K562 (cell line): Measurements from ENCODE around the gene IL20RB. TPM values are rescaled to one million over a fixed set of nuclear protein-coding genes. Genes with fewer than 3 reads are reported as not detected.

Experiments used
- ATF1 ChIP-seq, 2 experiments: fragments of 450-650 bp in 1 of 2; IDR thresholded peaks; 2 replicates each; pipeline ENCODE4 v1.6.1; 2016; ENCODE audit warnings: missing compliant biosample characterization in 1 of 2, missing genetic modification characterization in 1 of 2
- DDX20 ChIP-seq: fragments of 450-650 bp; IDR thresholded peaks from 2 replicates; pipeline ENCODE4 v1.6.1; 2016; ENCODE audit warnings: missing genetic modification characterization, low read depth, mild to moderate bottlenecking, missing compliant biosample characterization, moderate library complexity
- ETV5 ChIP-seq: sonication (generic); formaldehyde crosslinking; IDR thresholded peaks from 2 replicates; pipeline ENCODE4 v1.4.0; 2020; ENCODE audit warnings: low read depth, mild to moderate bottlenecking, missing genetic modification reagents
- HNRNPL ChIP-seq: fragments of 200-400 bp; formaldehyde crosslinking; IDR thresholded peaks from 2 replicates; pipeline ENCODE4 v1.6.1; 2017; ENCODE audit warnings: low read depth, mild to moderate bottlenecking, low read length
- KAT2B ChIP-seq: IDR thresholded peaks from one replicate; pipeline ENCODE4 v1.6.1; 2012; ENCODE audit warnings: low read depth, mild to moderate bottlenecking, control low read depth, inconsistent platforms, low read length, moderate library complexity
- KLF6 ChIP-seq: fragments of 250-450 bp; sonication (Bioruptor Pico); IDR thresholded peaks from 2 replicates; pipeline ENCODE4 v1.4.0; 2020; ENCODE audit warnings: mild to moderate bottlenecking, moderate library complexity, borderline replicate concordance
- LCOR ChIP-seq: sonication (generic); formaldehyde crosslinking; IDR thresholded peaks from 2 replicates; pipeline ENCODE4 v1.8.0; 2022; ENCODE audit warnings: mild to moderate bottlenecking, missing genetic modification reagents
- NCOA1 ChIP-seq: fragments of 450-650 bp; IDR thresholded peaks from 2 replicates; pipeline ENCODE4 v1.6.1; 2016; ENCODE audit warnings: low read depth
- SMARCA4 ChIP-seq: fragments of 450-650 bp; IDR thresholded peaks from 2 replicates; pipeline ENCODE4 v1.6.1; 2016
- ZFX ChIP-seq: sonication (generic); formaldehyde crosslinking; IDR thresholded peaks from 2 replicates; pipeline ENCODE4 v1.8.0; 2022; ENCODE audit warnings: mild to moderate bottlenecking, missing genetic modification reagents, moderate library complexity
- ZNF507 ChIP-seq: conservative IDR thresholded peaks from 2 replicates; pipeline ENCODE4 v1.6.1; 2017; ENCODE audit warnings: missing genetic modification characterization, missing compliant biosample characterization
- polyA plus RNA-seq, 8 experiments: library from polyadenylated mRNA; depleted of rRNA in 4 of 8; stranded (reverse) in 5 of 8; unstranded in 3 of 8; fragments of >200 nt; fragmentation: Nextera tagmentation in 2 of 8; fragmentation: Illumina TruSeq in 1 of 8; extraction: Ambion mirVana in 2 of 8; extraction: Trizol in 1 of 8; gene quantifications; 2 replicates each; pipeline versions ENCODE4 v1.2.1 to v1.2.3, GENCODE V29; 2011 to 2014; ENCODE audit warnings: inconsistent platforms in 1 of 8, missing spikeins in 1 of 8
- total RNA-seq, 7 experiments: library from RNA; depleted of rRNA in 6 of 7; stranded (reverse); fragments of >200 nt in 6 of 7; fragmentation: Illumina TruSeq in 2 of 7; extraction: Trizol in 2 of 7; gene quantifications; 2 replicates each; pipeline versions ENCODE4 v1.2.1 to v1.2.3, GENCODE V29; 2011 to 2021; ENCODE audit warnings: low replicate concordance in 1 of 7
- TF ChIP-seq, protein P1 (sequence below), 2 experiments: fragments of 250-450 bp in 1 of 2; fragments of 450-650 bp in 1 of 2; sonication (Bioruptor Pico) in 1 of 2; IDR thresholded peaks; 2 replicates each; pipeline versions ENCODE4 v1.6.1 to v1.8.0; 2016 to 2021; ENCODE audit warnings: mild to moderate bottlenecking in 2 of 2, moderate library complexity in 2 of 2, missing compliant biosample characterization in 1 of 2, missing genetic modification characterization in 1 of 2
- TF ChIP-seq, protein P2 (sequence below), 2 experiments: IDR thresholded peaks in 1 of 2; conservative IDR thresholded peaks in 1 of 2; 2 replicates each; pipeline ENCODE4 v1.6.1; 2016; ENCODE audit warnings: low read depth in 2 of 2, mild to moderate bottlenecking in 1 of 2, missing compliant biosample characterization in 1 of 2, missing genetic modification characterization in 1 of 2, moderate library complexity in 1 of 2
- TF ChIP-seq, protein P3 (sequence below): fragments of 450-650 bp; IDR thresholded peaks from 2 replicates; pipeline ENCODE4 v1.6.1; 2016; ENCODE audit warnings: mild to moderate bottlenecking
- TF ChIP-seq, protein P4 (sequence below): fragments of 450-650 bp; IDR thresholded peaks from 2 replicates; pipeline ENCODE4 v1.6.1; 2018; ENCODE audit not compliant: partially characterized antibody
- TF ChIP-seq, protein P5 (sequence below): sonication (generic); formaldehyde crosslinking; IDR thresholded peaks from 2 replicates; pipeline ENCODE4 v1.8.1; 2023; ENCODE audit warnings: mild to moderate bottlenecking, missing genetic modification reagents

Gene IL20RB
- total and polyA plus RNA-seq, 9 of the 15 experiments (the other 6 are each of a cell fraction or from before 2014, with no cell fraction given), result 0.77 to 9.9 (median 6.1) TPM

DNA sequence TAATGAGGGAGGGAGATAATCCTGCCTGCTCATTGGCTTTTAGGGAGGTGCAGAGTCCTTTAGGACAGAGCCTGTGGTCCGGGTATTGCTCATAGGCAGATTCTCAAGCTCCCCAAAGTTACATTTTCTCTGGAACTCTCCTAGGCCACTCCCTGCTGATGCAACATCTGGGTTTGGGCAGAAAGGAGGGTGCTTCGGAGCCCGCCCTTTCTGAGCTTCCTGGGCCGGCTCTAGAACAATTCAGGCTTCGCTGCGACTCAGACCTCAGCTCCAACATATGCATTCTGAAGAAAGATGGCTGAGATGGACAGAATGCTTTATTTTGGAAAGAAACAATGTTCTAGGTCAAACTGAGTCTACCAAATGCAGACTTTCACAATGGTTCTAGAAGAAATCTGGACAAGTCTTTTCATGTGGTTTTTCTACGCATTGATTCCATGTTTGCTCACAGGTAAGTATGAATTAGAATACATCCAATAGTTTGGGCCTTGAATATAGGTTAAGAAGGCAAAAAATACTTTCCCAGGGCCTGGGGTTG is at the start of gene IL20RB (continued):
- TF ChIP-seq LCOR (peak; percentile 50; the same call in 1 of the 2 replicates), ETV5 (CRISPR knock-in tag) (no peak), SMARCA4 (peak; percentile 17; the same call in 1 of the 2 replicates), NCOA1 (no peak), KLF6 (peak; percentile 34; the same call in 1 of the 2 replicates), ZFX (CRISPR knock-in tag) (no peak), KAT2B (no peak), HNRNPL (no peak), ATF1 (CRISPR knock-in tag; IDR thresholded peaks at IDR 0.05) (no peak), ATF1 (tag; IDR thresholded peaks at IDR 0.05) (no peak), ZNF507 (no peak), DDX20 (tag) (no peak)
- TF ChIP-seq, protein P1, sequence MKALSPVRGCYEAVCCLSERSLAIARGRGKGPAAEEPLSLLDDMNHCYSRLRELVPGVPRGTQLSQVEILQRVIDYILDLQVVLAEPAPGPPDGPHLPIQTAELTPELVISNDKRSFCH (CRISPR knock-in tag; IDR thresholded peaks at IDR 0.05), result no peak
- TF ChIP-seq, protein P1 (tag; IDR thresholded peaks at IDR 0.05), result no peak
- TF ChIP-seq, protein P2, sequence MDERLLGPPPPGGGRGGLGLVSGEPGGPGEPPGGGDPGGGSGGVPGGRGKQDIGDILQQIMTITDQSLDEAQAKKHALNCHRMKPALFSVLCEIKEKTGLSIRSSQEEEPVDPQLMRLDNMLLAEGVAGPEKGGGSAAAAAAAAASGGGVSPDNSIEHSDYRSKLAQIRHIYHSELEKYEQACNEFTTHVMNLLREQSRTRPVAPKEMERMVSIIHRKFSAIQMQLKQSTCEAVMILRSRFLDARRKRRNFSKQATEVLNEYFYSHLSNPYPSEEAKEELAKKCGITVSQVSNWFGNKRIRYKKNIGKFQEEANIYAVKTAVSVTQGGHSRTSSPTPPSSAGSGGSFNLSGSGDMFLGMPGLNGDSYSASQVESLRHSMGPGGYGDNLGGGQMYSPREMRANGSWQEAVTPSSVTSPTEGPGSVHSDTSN (CRISPR knock-in tag; IDR thresholded peaks at IDR 0.05; ENCODE audit: low read depth), result no peak
- TF ChIP-seq, protein P2 (tag; conservative IDR thresholded peaks at IDR 0.05; ENCODE audit: low read depth), result no peak
- TF ChIP-seq, protein P3, sequence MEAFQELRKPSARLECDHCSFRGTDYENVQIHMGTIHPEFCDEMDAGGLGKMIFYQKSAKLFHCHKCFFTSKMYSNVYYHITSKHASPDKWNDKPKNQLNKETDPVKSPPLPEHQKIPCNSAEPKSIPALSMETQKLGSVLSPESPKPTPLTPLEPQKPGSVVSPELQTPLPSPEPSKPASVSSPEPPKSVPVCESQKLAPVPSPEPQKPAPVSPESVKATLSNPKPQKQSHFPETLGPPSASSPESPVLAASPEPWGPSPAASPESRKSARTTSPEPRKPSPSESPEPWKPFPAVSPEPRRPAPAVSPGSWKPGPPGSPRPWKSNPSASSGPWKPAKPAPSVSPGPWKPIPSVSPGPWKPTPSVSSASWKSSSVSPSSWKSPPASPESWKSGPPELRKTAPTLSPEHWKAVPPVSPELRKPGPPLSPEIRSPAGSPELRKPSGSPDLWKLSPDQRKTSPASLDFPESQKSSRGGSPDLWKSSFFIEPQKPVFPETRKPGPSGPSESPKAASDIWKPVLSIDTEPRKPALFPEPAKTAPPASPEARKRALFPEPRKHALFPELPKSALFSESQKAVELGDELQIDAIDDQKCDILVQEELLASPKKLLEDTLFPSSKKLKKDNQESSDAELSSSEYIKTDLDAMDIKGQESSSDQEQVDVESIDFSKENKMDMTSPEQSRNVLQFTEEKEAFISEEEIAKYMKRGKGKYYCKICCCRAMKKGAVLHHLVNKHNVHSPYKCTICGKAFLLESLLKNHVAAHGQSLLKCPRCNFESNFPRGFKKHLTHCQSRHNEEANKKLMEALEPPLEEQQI, result no peak
- TF ChIP-seq, protein P4, sequence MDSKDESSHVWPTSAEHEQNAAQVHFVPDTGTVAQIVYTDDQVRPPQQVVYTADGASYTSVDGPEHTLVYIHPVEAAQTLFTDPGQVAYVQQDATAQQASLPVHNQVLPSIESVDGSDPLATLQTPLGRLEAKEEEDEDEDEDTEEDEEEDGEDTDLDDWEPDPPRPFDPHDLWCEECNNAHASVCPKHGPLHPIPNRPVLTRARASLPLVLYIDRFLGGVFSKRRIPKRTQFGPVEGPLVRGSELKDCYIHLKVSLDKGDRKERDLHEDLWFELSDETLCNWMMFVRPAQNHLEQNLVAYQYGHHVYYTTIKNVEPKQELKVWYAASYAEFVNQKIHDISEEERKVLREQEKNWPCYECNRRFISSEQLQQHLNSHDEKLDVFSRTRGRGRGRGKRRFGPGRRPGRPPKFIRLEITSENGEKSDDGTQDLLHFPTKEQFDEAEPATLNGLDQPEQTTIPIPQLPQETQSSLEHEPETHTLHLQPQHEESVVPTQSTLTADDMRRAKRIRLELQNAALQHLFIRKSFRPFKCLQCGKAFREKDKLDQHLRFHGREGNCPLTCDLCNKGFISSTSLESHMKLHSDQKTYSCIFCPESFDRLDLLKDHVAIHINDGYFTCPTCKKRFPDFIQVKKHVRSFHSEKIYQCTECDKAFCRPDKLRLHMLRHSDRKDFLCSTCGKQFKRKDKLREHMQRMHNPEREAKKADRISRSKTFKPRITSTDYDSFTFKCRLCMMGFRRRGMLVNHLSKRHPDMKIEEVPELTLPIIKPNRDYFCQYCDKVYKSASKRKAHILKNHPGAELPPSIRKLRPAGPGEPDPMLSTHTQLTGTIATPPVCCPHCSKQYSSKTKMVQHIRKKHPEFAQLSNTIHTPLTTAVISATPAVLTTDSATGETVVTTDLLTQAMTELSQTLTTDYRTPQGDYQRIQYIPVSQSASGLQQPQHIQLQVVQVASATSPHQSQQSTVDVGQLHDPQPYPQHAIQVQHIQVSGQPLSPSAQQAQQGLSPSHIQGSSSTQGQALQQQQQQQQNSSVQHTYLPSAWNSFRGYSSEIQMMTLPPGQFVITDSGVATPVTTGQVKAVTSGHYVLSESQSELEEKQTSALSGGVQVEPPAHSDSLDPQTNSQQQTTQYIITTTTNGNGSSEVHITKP, result no peak
- TF ChIP-seq, protein P5, sequence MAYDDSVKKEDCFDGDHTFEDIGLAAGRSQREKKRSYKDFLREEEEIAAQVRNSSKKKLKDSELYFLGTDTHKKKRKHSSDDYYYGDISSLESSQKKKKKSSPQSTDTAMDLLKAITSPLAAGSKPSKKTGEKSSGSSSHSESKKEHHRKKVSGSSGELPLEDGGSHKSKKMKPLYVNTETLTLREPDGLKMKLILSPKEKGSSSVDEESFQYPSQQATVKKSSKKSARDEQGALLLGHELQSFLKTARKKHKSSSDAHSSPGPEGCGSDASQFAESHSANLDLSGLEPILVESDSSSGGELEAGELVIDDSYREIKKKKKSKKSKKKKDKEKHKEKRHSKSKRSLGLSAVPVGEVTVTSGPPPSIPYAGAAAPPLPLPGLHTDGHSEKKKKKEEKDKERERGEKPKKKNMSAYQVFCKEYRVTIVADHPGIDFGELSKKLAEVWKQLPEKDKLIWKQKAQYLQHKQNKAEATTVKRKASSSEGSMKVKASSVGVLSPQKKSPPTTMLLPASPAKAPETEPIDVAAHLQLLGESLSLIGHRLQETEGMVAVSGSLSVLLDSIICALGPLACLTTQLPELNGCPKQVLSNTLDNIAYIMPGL (CRISPR knock-in tag), result no peak
